ENCODE measurements around the gene ITCH.
A peak's percentile ranks its signal among the peaks of the same experiment; 100 is the strongest.

Gene ITCH

GRCh38 chr20:34375977-34376430 lies 12.9 kb downstream of the ITCH start (continued):
- TF ChIP-seq ZNF426 (tag by site-specific recombination; IDR thresholded peaks at IDR 0.05) (no peak), ZSCAN30 (tag by site-specific recombination; IDR thresholded peaks at IDR 0.05) (no peak), ZNF140 (tag by site-specific recombination; IDR thresholded peaks at IDR 0.05) (no peak), ZNF302 (tag by site-specific recombination; IDR thresholded peaks at IDR 0.05; ENCODE audit: low read depth) (no peak), SP7 (tag by site-specific recombination; IDR thresholded peaks at IDR 0.05) (0 out of 2 replicates have a peak, but pooled peaks have one; percentile 76), ZNF768 (tag by site-specific recombination; IDR thresholded peaks at IDR 0.05) (no peak), ZIC2 (tag by site-specific recombination; IDR thresholded peaks at IDR 0.05) (no peak), ZNF280D (tag by site-specific recombination; IDR thresholded peaks at IDR 0.05) (no peak), MYNN (tag by site-specific recombination; IDR thresholded peaks at IDR 0.05; ENCODE audit: borderline replicate concordance) (no peak), ZNF184 (tag by site-specific recombination; IDR thresholded peaks at IDR 0.05) (no peak), ZNF777 (tag by site-specific recombination; IDR thresholded peaks at IDR 0.05; ENCODE audit: borderline replicate concordance) (no peak), ZXDB (tag by site-specific recombination; IDR thresholded peaks at IDR 0.05) (peak; percentile 63; the same call in 1 of the 2 replicates), ZNF404 (tag by site-specific recombination; IDR thresholded peaks at IDR 0.05) (no peak), BCL6B (tag by site-specific recombination; IDR thresholded peaks at IDR 0.05) (no peak), ZFP41 (tag by site-specific recombination; IDR thresholded peaks at IDR 0.05; ENCODE audit: borderline replicate concordance) (no peak), ZNF48 (tag by site-specific recombination; IDR thresholded peaks at IDR 0.05) (no peak), ZBTB10 (tag by site-specific recombination; IDR thresholded peaks at IDR 0.05) (no peak), ZNF530 (tag by site-specific recombination; IDR thresholded peaks at IDR 0.05; ENCODE audit: low read depth) (no peak), ZNF571 (tag by site-specific recombination; IDR thresholded peaks at IDR 0.05) (no peak), PRDM1 (tag by site-specific recombination; IDR thresholded peaks at IDR 0.05) (0 out of 2 replicates have a peak, but pooled peaks have one; percentile 21), ZNF221 (tag by site-specific recombination; IDR thresholded peaks at IDR 0.05; ENCODE audit: borderline replicate concordance) (no peak)
- TF ChIP-seq, protein P1, sequence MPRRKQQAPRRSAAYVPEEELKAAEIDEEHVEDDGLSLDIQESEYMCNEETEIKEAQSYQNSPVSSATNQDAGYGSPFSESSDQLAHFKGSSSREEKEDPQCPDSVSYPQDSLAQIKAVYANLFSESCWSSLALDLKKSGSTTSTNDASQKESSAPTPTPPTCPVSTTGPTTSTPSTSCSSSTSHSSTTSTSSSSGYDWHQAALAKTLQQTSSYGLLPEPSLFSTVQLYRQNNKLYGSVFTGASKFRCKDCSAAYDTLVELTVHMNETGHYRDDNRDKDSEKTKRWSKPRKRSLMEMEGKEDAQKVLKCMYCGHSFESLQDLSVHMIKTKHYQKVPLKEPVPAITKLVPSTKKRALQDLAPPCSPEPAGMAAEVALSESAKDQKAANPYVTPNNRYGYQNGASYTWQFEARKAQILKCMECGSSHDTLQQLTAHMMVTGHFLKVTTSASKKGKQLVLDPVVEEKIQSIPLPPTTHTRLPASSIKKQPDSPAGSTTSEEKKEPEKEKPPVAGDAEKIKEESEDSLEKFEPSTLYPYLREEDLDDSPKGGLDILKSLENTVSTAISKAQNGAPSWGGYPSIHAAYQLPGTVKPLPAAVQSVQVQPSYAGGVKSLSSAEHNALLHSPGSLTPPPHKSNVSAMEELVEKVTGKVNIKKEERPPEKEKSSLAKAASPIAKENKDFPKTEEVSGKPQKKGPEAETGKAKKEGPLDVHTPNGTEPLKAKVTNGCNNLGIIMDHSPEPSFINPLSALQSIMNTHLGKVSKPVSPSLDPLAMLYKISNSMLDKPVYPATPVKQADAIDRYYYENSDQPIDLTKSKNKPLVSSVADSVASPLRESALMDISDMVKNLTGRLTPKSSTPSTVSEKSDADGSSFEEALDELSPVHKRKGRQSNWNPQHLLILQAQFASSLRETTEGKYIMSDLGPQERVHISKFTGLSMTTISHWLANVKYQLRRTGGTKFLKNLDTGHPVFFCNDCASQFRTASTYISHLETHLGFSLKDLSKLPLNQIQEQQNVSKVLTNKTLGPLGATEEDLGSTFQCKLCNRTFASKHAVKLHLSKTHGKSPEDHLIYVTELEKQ (tag by site-specific recombination; IDR thresholded peaks at IDR 0.05; ENCODE audit: borderline replicate concordance): no peak
- TF ChIP-seq, protein P2, sequence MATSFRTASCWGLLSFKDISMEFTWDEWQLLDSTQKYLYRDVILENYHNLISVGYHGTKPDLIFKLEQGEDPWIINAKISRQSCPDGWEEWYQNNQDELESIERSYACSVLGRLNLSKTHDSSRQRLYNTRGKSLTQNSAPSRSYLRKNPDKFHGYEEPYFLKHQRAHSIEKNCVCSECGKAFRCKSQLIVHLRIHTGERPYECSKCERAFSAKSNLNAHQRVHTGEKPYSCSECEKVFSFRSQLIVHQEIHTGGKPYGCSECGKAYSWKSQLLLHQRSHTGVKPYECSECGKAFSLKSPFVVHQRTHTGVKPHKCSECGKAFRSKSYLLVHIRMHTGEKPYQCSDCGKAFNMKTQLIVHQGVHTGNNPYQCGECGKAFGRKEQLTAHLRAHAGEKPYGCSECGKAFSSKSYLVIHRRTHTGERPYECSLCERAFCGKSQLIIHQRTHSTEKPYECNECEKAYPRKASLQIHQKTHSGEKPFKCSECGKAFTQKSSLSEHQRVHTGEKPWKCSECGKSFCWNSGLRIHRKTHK (tag by site-specific recombination; IDR thresholded peaks at IDR 0.05): no peak
- TF ChIP-seq, protein P3, sequence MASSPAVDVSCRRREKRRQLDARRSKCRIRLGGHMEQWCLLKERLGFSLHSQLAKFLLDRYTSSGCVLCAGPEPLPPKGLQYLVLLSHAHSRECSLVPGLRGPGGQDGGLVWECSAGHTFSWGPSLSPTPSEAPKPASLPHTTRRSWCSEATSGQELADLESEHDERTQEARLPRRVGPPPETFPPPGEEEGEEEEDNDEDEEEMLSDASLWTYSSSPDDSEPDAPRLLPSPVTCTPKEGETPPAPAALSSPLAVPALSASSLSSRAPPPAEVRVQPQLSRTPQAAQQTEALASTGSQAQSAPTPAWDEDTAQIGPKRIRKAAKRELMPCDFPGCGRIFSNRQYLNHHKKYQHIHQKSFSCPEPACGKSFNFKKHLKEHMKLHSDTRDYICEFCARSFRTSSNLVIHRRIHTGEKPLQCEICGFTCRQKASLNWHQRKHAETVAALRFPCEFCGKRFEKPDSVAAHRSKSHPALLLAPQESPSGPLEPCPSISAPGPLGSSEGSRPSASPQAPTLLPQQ (tag by site-specific recombination; IDR thresholded peaks at IDR 0.05): no peak
